Thymus (tissue), 11 donors: ENCODE data around the gene VPS13C. TPM values are rescaled to one million over a fixed set of nuclear protein-coding genes. Genes with fewer than 3 reads are reported as not detected.

Experiments used
- DNase-seq, 9 donors: peaks; one replicate each; pipeline ENCODE4 v3.0.0-alpha.2; 2013; ENCODE audit warnings: low spot score in 9 of 9, low read depth in 6 of 9, missing footprints in 1 of 9
- H3K27ac ChIP-seq, 2 donors: one replicate each; pipeline ENCODE4 v1.5.1; 2013; ENCODE audit warnings: control low read depth in 1 of 2, low read depth in 1 of 2, low read length in 1 of 2, mild to moderate bottlenecking in 1 of 2, moderate library complexity in 1 of 2
- H3K27me3 ChIP-seq, 2 donors: one replicate each; pipeline ENCODE4 v1.5.1; 2013; ENCODE audit warnings: low read length in 1 of 2; ENCODE audit not compliant: control insufficient read depth in 2 of 2, insufficient read depth in 1 of 2
- H3K36me3 ChIP-seq, 2 donors: one replicate each; pipeline ENCODE4 v1.5.1; 2013; ENCODE audit warnings: low read length in 1 of 2, mild to moderate bottlenecking in 1 of 2, moderate library complexity in 1 of 2; ENCODE audit not compliant: control insufficient read depth in 2 of 2, insufficient read depth in 2 of 2
- H3K4me1 ChIP-seq, 2 donors: one replicate each; pipeline ENCODE4 v1.5.1; 2013; ENCODE audit warnings: low read length in 2 of 2; ENCODE audit not compliant: control insufficient read depth in 2 of 2, insufficient read depth in 2 of 2
- H3K4me3 ChIP-seq, 2 donors: one replicate each; pipeline ENCODE4 v1.5.1; 2013; ENCODE audit warnings: low read length in 2 of 2, control low read depth in 1 of 2, mild to moderate bottlenecking in 1 of 2
- H3K9me3 ChIP-seq, 2 donors: one replicate each; pipeline ENCODE4 v1.5.1; 2013; ENCODE audit warnings: low read length in 1 of 2, mild to moderate bottlenecking in 1 of 2; ENCODE audit not compliant: control insufficient read depth in 2 of 2, insufficient read depth in 1 of 2
- WGBS: extraction: QIAGEN DNeasy Blood & Tissue Kit; methylation state at CpG from one replicate; pipeline ENCODE4 v1.1.7; 2013; 5-methylcytosine and 5-hydroxymethylcytosine counted together
- polyA plus RNA-seq: library from polyadenylated mRNA; stranded (reverse); fragments of 200-250 nt; gene quantifications from one replicate; pipeline ENCODE4 v1.2.3, GENCODE V29; 2013
- total RNA-seq: library from RNA; stranded (reverse); fragments of 120-200 nt; gene quantifications from one replicate; pipeline ENCODE4 v1.2.4, GENCODE V29; 2013
- donor health status: healthy.

Gene VPS13C
- total and polyA plus RNA-seq, 2 donors: 38.1 to 50.9 TPM

GRCh38 chr15:61992518-61992917, 67.7 kb downstream of the VPS13C start:
- no peak overlapping the region for H3K4me3 ChIP-seq
- no peaks in the 10 kb centered on the region for H3K27me3 ChIP-seq
- no peak for DNase-seq
- H3K36me3 ChIP-seq: peaks cover 3% of the 10 kb centered on the region in 2 donors
- no peaks in the 10 kb centered on the region for H3K4me1 ChIP-seq
- H3K27ac ChIP-seq: no peak overlapping the region
- H3K9me3 ChIP-seq: no peaks in the 10 kb centered on the region

DNA sequence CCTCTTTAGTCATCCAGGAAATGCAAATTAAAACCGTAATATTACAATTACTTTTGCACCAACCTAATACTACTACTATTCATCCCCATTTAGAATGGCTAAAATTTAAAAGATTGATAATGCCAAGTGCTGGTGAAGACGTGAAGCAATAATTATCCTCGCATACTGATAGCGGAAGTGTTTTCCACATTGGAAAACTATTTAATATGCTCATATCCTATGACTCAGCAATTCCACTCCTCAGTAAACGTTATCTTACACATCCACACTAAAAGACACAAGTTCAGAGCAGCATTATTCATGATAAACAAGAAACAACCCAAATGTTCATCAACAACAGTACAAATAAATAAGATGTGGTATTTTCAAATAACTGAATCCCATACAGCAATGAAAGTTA, 70.6 kb downstream of the VPS13C start:
- Histone ChIP-seq H3K9me3 (no peaks in the 10 kb centered on the region), H3K4me1 (no peaks in the 10 kb centered on the region), H3K27ac (no peak overlapping the region), H3K36me3 (peaks cover 0 to 5% of the 10 kb centered on the region in 2 donors), H3K4me3 (no peak overlapping the region), H3K27me3 (no peaks in the 10 kb centered on the region)
- WGBS: 80% methylated on average over 5 of the region's 5 CpGs
- no peak for DNase-seq

DNA sequence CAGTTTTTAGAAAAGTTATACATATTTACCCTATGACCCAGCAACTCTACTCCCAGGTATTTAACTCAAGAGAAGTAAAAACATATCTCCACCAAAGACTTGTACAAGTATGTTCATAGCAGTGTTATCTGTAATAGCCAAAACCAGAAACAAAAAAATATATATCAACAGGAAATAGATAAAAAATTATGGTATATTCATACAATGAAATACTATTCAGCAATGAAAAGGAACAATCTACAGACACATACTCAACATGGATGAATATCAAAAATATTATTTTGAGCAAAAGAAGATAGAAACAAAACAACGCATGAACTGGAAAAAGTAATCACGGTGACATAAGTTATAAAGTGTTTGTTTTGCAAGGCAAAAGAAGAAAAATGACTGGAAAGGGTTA, 72.4 kb downstream of the VPS13C start:
- H3K9me3 ChIP-seq: no peaks in the 10 kb centered on the region
- 97% methylated on average over 2 of the region's 2 CpGs for WGBS
- no peaks in the 10 kb centered on the region for H3K4me1 ChIP-seq
- H3K27ac ChIP-seq: no peak overlapping the region
- H3K27me3 ChIP-seq: no peaks in the 10 kb centered on the region
- H3K4me3 ChIP-seq: no peak overlapping the region
- peaks cover 5 to 10% of the 10 kb centered on the region in 2 donors for H3K36me3 ChIP-seq
- DNase-seq: no peak

GRCh38 chr15:61983081-61983480, 77.2 kb downstream of the VPS13C start:
- WGBS: over 99% methylated on average over 3 of the region's 3 CpGs
- H3K36me3 ChIP-seq: peaks cover 5 to 17% of the 10 kb centered on the region in 2 donors

GRCh38 chr15:61978225-61978624, 82.0 kb downstream of the VPS13C start:
- no peak overlapping the region for H3K27ac ChIP-seq
- H3K4me3 ChIP-seq: no peak overlapping the region
- no peaks in the 10 kb centered on the region for H3K27me3 ChIP-seq
- WGBS: 99% methylated on average over 3 of the region's 3 CpGs
- no peaks in the 10 kb centered on the region for H3K9me3 ChIP-seq
- DNase-seq: no peak
- H3K36me3 ChIP-seq: peaks cover 0 to 8% of the 10 kb centered on the region in 2 donors
- no peaks in the 10 kb centered on the region for H3K4me1 ChIP-seq

More at GRCh38 chr15:61983081-61983480, 77.2 kb downstream of the VPS13C start:
- Histone ChIP-seq H3K4me1 (no peaks in the 10 kb centered on the region), H3K27me3 (no peaks in the 10 kb centered on the region), H3K4me3 (no peak overlapping the region), H3K9me3 (no peaks in the 10 kb centered on the region), H3K27ac (no peak overlapping the region)
- no peak for DNase-seq

GRCh38 chr15:61974759-61975158, 85.5 kb downstream of the VPS13C start:
- H3K36me3 ChIP-seq: peaks cover 6 to 19% of the 10 kb centered on the region in 2 donors

DNA sequence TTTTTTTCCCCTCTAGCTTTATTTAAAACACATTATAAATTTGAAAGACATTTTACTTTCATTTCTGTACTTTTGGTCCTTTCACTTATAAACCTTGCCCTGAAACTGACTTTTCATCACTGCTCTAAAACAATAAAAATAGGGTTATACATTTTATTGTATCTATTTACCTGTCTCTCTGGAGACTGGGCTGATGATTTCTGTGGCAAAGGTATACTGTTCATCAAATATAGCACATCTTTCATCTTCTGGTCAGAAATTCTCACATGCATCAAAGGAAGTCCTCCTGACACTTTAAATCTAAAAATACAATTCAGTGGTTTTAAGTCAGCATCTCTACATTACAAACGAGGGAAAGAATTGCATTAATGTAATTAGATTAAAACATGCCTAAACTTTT, 86.1 kb downstream of the VPS13C start:
- 51% methylated on average over 1 of the region's 1 CpG for WGBS
- Histone ChIP-seq H3K4me3 (no peak overlapping the region), H3K4me1 (no peaks in the 10 kb centered on the region), H3K9me3 (no peaks in the 10 kb centered on the region), H3K36me3 (peaks cover 6 to 17% of the 10 kb centered on the region in 2 donors), H3K27ac (no peak overlapping the region), H3K27me3 (no peaks in the 10 kb centered on the region)
- DNase-seq: no peak

More at GRCh38 chr15:61974759-61975158, 85.5 kb downstream of the VPS13C start:
- no peak overlapping the region for H3K4me3 ChIP-seq
- no peak for DNase-seq
- H3K27me3 ChIP-seq: no peaks in the 10 kb centered on the region
- no peaks in the 10 kb centered on the region for H3K4me1 ChIP-seq
- H3K9me3 ChIP-seq: no peaks in the 10 kb centered on the region
- 90% methylated on average over 1 of the region's 1 CpG for WGBS
- H3K27ac ChIP-seq: no peak overlapping the region

DNA sequence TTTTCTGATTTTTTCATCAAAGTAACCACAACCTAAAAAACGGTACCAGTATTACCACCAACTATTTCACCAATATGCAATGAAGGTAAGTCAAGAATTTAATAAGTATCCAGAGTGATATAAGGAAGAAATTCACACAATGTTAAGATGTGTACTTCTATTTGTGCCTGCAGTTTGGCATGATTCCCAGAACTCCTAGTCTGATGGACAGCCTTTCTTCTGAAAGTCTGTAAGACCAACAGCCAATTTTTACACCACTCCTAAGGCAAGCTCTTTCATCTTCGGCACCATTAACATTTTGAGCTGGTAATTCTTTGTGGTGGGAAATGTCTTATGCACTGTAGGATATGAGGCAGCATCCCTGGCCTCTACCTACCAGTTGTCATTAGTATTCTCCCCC, 108.3 kb downstream of the VPS13C start:
- peaks cover 0 to 10% of the 10 kb centered on the region in 2 donors for H3K36me3 ChIP-seq
- no peak for DNase-seq

GRCh38 chr15:61946778-61947177, 113.5 kb downstream of the VPS13C start:
- Histone ChIP-seq H3K27me3 (no peaks in the 10 kb centered on the region), H3K27ac (no peak overlapping the region), H3K4me3 (no peak overlapping the region), H3K9me3 (no peaks in the 10 kb centered on the region), H3K4me1 (no peaks in the 10 kb centered on the region), H3K36me3 (peaks cover 0 to 9% of the 10 kb centered on the region in 2 donors)
- no peak for DNase-seq

More for the DNA sequence above, 108.3 kb downstream of the VPS13C start:
- Histone ChIP-seq H3K9me3 (no peaks in the 10 kb centered on the region), H3K27ac (no peak overlapping the region), H3K27me3 (no peaks in the 10 kb centered on the region), H3K4me1 (no peaks in the 10 kb centered on the region), H3K4me3 (no peak overlapping the region)
- WGBS: 96% methylated on average over 2 of the region's 2 CpGs

GRCh38 chr15:61943992-61944391, 116.3 kb downstream of the VPS13C start:
- Histone ChIP-seq H3K9me3 (no peaks in the 10 kb centered on the region), H3K36me3 (peaks cover 4 to 11% of the 10 kb centered on the region in 2 donors), H3K27ac (no peak overlapping the region), H3K4me1 (no peaks in the 10 kb centered on the region), H3K27me3 (no peaks in the 10 kb centered on the region), H3K4me3 (no peak overlapping the region)
- 98% methylated on average over 2 of the region's 2 CpGs for WGBS
- no peak for DNase-seq
